NCI-H2107 (cell line): Measurements from ENCODE around the gene FAM200C.

ENCODE experiments used
- DNase-seq: peaks from one replicate; lab custom pipeline; 2025; lab: John Stamatoyannopoulos, UW

The FAM200C gene

DNA sequence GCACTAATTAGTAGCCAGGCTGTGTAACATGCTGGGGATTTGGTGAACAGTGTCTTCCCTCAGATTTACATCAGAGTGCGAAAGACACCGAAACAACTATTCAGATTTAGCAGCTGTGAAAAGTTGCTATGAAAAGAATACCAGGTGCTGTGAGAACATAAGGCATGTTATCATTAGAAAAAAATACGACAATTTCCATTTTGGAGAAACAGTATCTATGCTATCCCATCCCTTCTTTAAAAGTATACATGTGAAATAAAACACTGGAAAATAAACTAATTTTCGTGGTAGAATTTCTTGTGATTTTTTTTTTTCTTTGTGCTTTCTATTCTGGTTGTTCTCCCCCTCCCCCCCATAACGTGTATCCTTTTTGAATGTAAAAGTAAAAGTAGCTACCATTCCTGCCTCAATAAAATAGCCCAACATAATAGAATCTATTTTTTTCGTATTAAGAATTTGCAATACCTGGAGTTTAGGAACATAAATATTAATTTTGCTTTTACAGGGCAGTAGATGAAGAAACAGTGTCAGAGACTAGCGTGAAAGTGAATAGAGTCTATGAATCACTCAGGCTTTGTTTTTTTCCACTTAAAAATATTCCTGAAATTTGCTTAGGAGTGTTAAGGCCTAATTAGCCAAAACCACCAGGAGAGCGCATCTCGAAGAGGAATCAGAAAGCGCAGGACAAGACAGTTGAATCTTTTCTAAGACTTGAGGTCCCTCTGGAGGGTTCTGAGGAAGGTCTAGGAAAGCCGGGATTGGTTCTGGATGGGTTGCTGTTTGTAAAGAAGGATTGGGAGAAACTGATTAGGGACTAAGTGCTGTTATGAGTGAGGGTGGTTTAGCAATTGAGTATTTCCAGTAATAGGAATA lies 19.8 kb upstream of the FAM200C start:
- no peak for DNase-seq

DNA sequence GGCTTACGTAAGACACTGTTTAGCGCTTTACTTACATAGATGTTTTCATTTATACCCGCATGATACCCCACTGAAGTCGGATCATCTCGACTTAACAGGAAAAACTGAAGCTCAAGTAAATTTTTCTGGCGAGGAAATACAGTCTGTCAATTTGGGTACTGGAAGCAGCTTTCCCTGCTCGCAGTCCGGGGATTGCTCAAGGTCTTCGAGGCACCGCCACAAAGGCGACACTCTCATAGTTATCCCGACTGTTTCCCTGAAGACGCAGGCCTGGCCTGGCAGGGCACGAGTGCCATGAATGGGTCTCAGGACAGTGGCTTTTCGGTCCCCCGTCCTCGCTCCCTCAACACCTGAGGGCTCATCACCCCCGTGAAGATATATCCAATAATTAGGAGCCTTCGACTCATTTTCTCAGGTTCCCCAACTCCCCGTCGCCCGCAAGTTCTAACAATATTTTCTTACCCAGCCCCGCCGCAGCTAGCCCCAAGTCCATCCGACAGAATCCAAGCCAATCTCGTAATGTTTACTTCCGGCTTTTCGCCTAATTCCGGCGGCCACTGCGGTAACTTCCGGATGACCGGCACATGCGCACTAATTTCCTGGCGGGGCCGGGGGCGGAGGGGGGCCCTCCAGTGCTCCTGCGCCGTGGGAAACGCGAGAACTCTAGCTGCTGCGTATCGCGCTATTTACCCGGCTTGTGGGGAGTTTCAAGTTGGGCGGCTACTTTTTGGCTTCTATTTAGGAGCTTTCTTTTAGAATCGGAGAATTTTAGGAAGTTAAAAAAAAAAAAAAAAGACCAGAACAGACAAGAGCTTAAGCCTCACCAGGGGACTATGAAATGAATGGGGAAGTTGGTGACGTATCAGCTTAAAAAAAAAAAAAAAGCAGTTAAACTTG lies 19.0 kb upstream of the FAM200C start, which contains the start of gene SLU7:
Gene SLU7, minus strand, starts transcription at position 521 of the 897 bp plus-strand sequence. CDS start 3,787 bp downstream, outside the sequence.
- peak; percentile 59 for DNase-seq

DNA sequence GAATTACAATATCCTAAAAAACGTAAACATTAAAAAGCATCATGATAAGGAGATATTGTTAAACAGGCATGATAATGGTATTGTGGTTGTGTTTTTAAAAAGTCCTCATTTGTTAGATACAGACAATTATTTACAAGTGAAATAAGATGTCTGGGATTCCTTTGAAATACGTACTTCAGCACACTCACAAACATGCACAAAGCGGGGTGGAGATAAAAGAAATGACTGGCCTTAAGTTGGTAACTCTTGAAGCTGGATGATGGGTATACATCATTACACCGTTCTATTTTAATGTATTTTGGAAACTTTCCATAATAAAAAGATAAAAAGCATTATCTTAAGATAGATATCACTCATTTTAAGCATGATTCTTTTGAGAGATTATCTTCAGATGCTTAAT lies 1.0 kb downstream of the FAM200C start:
- no peak for DNase-seq

DNA sequence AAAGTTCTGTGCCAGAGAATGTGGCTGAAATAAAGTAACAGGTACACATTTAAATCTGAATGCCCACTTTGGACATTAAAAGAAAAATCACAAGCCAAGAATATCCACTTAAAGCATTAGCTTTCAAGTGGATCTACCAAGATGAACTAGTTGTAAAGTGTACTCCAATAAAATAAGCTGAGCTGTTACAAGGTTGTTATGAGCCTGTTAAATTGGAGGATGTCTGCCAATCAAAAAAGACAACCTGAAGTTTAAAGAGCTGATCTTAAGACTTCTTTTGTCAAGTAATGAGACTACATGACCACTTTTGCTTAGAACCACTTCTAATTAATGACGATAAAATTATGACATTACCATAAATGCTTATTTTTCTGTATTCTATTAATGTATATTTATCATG lies 2.4 kb downstream of the FAM200C start:
- no peak for DNase-seq

DNA sequence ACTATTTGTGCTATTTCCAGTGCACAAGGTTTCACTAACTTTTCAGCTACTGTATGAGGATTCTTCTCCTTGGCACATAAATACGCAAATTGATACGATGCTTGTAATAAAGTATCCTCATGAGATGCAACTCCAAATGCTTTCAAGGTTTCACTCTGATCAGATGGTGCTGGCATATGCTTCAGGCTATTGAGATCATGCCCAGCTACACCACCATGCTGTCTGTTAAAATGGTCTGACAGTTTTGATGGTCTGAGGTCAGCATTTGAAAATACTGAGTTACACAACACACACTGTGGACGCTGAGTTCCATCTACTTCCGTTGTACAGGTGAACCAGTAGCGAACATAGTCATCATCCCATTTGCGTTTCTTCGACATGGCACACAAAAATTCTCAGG lies 4.7 kb downstream of the FAM200C start:
- no peak for DNase-seq

DNA sequence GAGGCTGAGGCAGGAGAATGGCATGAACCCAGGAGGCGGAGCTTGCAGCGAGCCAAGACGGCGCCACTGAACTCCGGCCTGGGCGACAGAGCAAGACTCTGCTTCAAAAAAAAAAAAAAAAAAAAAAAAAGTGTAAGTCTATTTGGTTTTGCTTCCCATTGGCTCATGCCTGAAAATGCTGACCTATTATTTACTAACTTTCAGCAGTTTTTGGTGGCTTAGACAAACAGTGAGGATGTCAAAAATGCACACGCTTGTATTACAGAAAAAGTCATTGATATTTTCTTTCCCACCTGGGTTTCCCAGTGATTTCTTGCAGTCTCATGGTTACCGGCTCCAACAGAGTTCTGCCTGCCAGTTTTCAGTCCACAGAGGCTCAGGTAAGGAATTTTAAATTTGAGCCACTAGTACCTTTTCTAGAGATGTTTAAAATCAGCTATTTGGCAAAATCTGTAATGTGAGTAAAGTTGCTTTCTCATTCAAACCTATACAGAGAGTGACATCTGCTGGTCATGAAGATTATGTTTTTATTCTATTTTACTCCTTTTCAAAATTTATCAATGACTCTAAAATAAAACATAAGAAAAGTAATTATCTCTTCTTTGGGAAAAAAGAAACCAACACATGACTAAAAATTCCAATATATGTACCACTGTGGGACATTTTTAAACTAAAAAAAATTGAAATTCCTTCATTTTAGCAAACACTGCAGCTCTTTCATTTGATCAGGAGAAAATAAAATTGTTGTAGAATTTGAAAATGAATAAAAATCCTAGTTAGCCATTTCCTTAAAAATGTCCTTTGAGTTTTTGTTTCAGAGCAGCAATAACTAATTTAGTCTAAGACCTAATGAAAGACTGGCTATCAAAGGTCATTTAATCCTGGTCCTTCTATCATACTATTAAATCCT lies 8.8 kb downstream of the FAM200C start:
- DNase-seq: no peak

DNA sequence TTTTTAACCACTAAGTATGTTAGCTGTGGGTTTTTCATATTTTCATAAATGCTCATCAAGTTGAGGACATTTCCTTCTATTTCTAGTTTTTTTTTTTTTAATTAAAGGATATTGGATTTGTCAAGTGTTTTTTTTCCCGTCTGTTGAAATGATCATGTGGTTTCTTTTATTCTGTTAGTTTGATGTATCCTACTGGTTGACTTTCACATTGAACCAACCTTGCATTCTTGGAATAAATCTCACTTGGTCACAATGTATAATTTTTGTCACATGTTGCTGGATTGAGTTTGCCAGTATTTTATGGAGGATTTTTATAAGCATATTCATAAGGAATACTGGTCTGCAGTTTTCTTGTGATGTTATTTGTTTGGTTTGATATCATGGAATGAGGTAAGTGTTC lies 12.4 kb downstream of the FAM200C start:
- DNase-seq: no peak

DNA sequence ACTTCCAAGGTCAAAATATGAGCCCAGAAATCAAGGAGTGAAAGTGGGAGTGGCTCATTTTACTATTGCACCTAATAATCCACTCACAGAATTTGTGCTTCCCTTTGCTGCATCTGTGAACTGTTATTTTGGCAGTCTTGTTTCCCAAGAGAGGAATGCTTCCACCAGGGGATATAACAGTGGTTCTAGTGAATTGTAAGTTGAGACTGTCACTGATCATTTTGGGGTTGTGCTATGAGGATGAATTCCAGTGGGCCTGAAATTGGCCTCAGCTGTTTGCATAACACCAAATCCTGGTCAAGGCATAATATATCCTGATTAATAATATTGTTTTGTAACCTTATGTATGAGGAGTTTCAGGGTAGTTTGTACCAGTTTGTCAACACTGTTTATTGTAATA lies 14.4 kb downstream of the FAM200C start:
- no peak for DNase-seq

DNA sequence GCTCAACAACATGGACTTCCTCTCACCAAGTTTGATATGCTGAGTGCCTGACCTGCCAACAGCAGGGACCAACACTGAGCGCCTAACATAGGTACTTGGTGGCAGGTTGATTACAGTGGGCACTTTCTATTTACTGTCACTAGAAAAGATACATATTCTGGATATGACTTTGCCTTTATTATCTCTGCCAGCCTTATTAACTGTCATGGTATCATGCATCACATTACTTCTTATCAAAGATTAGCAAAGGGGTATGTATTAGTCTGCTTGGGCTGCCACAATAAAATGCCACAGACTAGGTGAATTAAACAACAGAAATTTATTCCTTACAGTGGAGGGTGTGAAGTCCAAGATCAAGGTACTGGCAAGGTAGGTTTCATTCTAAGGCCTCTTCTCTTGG lies 15.2 kb downstream of the FAM200C start:
- DNase-seq: no peak

DNA sequence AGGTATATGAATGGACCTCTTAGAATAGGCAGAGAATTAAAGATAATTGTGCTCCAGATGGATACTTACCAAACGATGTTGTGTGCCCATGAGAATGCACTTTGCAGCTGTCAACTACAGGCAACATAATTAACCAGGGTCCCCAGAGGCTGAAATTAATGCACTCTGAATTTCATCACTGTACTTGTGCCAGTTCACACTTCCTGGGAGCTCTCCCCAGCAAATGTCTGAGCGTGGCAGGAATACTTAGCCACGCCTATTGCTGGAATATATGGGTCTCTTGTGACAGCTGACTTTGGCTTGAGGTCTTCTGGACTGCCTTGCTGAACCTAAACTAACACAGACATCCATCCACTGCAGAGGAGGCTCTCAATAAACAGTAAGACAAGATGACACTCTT lies 17.5 kb downstream of the FAM200C start:
- peak; percentile 5 for DNase-seq

DNA sequence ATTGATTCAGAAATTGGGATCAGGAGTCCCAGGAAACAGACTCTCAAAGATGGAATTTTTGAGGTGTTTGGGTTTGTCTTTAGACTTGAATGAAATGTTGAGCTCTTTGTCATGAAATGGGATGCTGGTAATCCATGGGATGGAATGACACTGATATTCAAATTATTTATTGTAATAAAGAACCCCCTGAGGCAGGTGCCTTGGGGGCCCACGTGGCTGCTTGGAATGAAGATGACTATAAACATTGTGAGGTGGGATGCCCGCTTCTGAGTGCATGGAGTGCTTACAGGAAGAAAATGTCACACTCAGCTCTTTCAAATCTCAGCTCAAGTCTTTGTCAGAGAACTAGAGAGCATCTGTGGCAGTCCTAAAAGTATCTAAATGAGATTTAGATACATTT lies 19.8 kb downstream of the FAM200C start:
- DNase-seq: no peak

DNA sequence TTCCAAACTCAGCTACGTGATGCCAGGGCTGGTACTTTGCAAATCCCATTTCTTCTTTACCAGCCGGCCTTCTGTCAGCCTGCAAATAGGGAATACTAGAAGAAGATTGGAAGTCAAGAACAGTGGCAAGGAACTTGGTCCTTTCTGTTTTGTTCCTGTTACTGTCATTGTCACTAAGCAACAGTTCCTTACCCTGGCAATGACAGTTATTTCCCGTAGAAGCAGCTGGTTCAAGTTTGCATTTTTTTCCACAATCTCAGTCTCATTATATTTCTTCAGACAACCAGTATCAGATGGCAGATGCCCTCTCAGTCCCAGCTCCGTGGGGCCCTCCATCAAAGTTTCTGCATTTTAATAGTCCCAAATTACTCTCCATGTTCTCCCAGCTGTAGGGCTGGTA lies 20.3 kb downstream of the FAM200C start:
- DNase-seq: no peak

DNA sequence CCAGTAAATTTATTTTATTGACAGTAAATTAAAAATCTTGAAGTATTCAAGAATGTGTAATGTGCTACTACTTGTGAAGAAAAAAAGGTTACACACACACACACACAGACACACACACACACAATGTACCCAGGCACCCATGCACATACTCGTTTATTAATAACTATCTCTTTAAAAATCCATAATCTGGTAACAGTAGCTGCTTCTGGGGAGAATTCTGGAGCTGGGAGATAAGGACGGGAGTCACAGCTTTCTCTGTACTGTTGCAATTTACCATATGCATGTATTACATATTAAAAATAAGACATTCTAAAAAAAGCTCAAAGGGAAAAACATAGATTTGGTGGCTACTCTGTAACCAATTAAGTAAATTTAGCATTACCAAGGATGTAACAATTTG lies 21.5 kb downstream of the FAM200C start:
- no peak for DNase-seq

DNA sequence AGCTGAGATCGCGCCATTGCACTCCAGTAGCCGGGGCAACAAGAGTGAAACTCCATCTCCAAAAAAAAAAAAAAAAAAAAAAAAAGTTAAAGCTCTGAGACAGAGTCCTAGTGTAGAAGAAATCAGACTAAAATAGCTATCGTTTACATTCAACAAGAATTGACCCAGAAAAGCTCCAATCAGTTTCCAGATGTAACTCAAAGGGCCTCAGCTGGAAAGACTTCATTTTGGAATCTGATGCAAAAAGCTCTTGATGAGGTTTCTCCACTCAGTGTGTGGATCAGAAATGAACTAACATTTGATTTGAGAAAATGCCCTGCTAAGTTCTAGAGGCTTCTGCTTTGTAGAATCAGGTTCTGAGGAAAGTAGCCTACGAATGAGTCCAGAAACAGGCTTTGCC lies 22.2 kb downstream of the FAM200C start:
- DNase-seq: no peak

DNA sequence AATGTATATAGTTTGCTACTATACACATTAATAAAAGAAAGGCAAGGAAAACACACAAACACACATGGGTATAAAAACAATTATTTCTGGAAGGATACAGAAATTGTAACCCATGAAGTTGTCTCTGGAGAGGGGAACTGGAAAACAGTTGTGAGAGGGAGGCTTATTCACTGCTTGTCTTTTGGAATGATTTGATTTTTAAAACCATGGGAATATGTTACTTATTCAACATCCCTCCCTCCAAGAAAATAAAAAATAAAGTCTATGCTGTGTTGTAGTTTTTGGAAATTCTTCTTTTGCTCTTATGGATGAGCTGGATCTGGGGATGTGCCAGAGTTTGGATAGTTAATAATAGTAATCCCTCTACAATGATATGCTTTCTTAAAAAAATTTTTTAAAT lies 23.4 kb downstream of the FAM200C start:
- DNase-seq: no peak

DNA sequence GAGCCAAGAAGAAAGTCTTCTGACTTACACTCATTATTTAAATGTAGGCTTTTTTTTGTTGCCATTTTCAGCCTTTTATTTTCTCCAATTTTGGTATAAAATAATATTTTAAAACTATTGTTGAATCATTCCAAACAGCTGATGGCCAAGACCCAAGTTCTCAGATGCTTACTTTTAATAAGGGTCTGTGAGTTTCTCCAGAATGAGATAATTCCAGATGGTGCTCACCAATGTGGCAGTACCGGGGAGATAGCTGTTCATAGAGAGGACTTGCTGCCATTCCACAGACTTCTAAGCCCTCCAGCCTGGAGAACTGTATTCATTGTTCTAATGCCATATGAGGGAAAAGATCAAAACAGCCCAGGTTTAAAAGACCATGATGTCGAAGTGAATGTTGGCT lies 24.2 kb downstream of the FAM200C start:
- no peak for DNase-seq

DNA sequence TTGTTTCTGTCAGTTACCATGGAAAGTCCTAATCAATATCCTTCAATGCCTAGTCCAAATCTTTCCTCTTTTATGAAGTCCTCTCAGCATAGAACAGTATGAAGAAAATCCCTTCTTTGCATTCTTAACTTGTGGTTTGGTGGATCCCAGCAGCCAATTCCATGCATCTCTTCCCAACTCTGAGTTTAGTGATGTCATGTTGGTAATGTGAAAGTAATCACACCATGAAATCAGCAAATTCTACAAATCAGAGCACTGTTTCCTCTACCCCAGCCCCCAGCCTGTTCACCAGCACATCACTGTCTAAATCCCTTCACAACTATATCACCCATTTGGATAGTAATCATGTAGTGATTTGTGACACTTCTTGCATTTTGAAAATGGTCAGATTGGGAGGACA lies 24.7 kb downstream of the FAM200C start:
- no peak for DNase-seq

DNA sequence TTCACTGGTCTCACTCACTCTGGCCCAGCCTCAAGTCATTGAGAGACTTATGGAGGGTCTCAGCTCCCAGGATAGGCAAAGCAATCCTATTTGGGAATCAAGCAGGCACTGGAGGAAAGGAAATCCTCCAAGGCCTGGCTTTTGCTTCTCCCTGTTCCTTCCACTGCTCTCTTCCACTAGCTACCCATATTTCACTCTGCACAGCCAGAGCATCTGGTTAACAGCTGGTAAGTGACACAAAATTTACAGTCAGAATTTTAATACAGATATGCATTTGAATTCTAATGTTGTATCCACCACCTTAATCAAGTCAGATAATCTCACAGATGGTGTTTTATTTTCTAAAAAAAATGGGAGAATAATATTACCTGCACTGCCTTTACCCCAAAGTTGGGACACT lies 28.6 kb downstream of the FAM200C start:
- no peak for DNase-seq

DNA sequence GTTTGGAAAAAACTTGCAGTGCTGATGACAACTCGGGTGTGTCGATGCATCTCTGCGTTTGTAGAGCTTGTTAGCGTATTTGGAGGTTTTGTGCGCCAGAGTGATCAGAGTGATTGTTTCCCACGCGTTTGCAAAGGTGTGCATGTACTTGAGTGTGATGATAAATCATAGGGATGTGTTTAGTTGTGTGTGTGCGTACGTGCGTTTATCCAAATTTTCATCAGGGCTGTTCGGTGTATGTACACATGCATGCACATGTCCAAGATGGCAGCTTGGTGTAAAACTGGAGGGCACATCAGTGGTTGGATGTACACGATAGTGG lies 29.2 kb downstream of the FAM200C start:
- DNase-seq: no peak

DNA sequence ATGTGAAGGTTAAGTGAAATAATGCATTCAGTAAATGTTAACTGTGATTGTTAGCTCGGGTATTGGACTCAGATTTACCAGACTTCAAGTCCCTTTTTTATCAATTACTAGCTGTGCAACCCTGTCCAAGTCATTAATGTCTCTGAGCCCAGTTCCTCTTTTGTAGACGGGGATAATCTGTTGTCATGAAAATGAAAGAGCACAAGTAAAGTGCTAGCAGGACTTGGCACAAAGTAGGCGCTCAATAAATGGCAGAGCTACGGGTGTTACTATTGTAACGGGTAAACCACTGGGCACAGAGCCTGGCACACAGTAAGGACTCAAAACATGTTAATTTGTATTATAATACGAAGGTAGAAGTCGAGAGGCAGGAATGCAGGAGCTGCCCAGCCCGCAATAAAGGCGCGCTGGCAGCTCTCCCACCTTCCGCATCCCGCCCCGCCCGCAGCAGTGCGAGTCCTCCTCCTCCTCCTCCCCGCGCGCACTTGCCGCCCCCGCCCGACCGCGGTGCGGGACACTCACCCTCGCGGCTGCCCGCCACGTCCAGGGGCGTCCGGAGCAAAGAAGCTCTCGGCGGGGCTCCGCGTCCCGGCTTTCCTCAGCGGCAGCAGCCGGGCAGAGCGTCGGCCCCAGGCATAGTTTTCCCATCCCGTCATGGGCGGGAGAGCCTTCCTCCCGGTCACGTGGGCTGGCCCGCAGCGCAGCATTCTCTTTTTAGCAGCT lies 29.7 kb downstream of the FAM200C start, which contains the start of gene C1QTNF2:
Gene C1QTNF2, minus strand, starts transcription at position 637 of the 723 bp plus-strand sequence. CDS start 15,615 bp downstream, outside the sequence.
- DNase-seq: no peak

DNA sequence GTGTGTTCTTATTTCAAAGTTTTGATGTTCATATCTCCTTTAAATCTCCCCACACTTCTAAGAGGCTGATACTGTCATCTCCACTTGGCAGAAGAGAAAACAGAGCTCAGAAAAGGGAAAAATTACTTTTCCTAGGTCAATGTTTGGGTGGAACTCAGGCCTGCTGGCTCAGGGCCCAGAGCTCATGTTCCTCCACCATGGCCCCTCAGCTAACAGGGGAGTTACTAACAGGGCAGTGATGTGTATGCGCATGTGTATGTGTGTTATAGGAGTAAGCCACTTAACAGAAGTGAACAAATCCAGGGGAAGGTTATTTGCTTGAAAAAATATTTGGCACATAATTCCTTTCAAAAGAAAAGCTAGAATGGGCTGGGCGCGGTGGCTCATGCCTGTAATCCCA lies 32.0 kb downstream of the FAM200C start:
- no peak for DNase-seq
